Suprapubic skin (tissue), 4 donors: Measurements from ENCODE around the gene AKAP17A.

Experiments
- CTCF ChIP-seq, 2 donors: fragments of 200-600 bp in 1 of 2; fragments of 450-650 bp in 1 of 2; sonication (generic) in 1 of 2; IDR thresholded peaks; one replicate each; pipeline ENCODE4 v1.5.1; 2016 to 2019; ENCODE audit warnings: antibody characterized with exemption in 2 of 2, mild to moderate bottlenecking in 1 of 2, moderate library complexity in 1 of 2
- EP300 ChIP-seq: sonication (generic); formaldehyde crosslinking; IDR thresholded peaks from one replicate; pipeline ENCODE4 v1.6.1; 2017; ENCODE audit warnings: antibody characterized with exemption
- POLR2A ChIP-seq, 2 donors: fragments of 450-650 bp; IDR thresholded peaks; one replicate each; pipeline ENCODE4 v1.6.1; 2017; ENCODE audit warnings: antibody characterized with exemption in 2 of 2, mild to moderate bottlenecking in 2 of 2, moderate library complexity in 2 of 2
- POLR2AphosphoS5 ChIP-seq, 3 donors: sonication (generic); formaldehyde crosslinking; IDR thresholded peaks; one replicate each; pipeline ENCODE4 v1.6.1; 2017; ENCODE audit warnings: antibody characterized with exemption in 3 of 3

- TF ChIP-seq POLR2A (IDR thresholded peaks at IDR 0.05) (no peak), CTCF (IDR thresholded peaks at IDR 0.05) (no peak), EP300 (no peak), POLR2AphosphoS5 (IDR thresholded peaks at IDR 0.05) (no peak)
These were observed 18.4 kb downstream of the AKAP17A start for GRCh38 chrX:1609762-1610161.
